Umbilical cord (tissue), 2 donors: ENCODE data around the gene ABCF1. TPM values are rescaled to one million over a fixed set of nuclear protein-coding genes. Genes with fewer than 3 reads are reported as not detected.
A peak's percentile ranks its signal among the peaks of the same experiment; 100 is the strongest.

Experiments used
- DNase-seq: peaks from one replicate; pipeline ENCODE4 v3.0.0-alpha.2; 2015; ENCODE audit warnings: low spot score
- total RNA-seq: library from RNA; depleted of rRNA; stranded (reverse); fragments of >200 nt; gene quantifications from one replicate; pipeline ENCODE4 v1.2.3, GENCODE V29; 2014; ENCODE audit warnings: low replicate concordance; ENCODE audit not compliant: insufficient read depth

ABCF1 gene
- total RNA-seq, 1 donor from 2014 or later: 27.2 TPM

DNA sequence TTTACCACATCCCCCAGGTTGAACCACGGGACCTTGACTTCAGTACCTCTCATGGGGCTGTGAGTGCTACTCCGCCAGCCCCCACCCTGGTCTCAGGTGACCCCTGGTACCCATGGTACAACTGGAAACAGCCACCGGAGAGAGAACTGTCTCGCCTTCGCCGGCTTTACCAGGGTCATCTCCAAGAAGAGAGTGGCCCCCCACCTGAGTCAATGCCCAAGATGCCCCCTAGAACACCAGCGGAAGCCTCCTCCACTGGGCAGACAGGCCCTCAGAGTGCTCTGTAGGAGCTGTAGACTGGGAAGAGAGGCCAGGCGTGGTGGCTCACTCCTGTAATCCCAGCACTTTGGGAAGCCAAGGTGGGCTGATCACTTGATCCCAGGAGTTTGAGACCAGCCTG is 54.3 kb downstream of the ABCF1 start:
- DNase-seq: no peak

DNA sequence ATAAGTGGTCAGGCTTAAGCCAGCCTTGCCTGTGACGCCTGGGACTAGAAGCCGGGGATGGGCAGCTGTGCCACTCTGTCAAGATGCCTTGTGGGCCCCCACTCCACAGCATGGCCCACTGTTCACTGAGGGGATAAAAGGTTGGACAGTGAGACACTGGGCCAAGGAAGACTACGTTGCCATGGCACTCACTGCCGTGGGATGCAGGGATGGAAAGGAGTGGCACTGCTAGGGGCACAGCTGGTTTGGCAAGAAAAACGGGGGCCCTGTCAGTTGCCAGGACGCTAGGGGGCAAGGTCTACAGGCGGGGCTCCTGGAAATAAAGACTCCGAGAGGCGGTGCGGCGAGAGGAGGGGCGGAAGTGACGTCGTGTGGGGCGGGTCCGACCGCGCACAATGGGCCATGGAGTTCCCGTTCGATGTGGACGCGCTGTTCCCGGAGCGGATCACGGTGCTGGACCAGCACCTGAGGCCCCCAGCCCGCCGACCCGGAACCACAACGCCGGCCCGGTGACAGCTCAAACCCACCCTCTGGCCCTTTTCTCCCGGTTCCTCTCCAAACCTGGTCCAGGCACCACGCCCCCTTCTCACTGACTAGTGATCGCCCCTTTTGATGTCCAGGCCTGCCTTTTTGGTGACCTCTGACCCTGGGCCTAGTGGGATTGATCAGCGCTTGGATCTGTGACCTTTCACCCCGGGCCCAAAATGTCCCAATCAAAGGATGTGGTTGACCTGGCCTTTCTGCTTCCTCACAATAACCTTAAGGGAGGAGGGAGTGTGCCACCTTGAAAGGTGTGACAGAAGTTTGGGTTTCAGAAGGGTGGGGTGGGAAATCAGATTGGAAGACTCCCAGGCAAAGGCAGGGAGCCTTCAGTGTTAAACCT is 55.5 kb downstream of the ABCF1 start, which contains the start of gene ATAT1:
Gene ATAT1 (plus strand): TSS at position 391 of the 883 bp plus-strand sequence.
- peak; percentile 90 for DNase-seq

DNA sequence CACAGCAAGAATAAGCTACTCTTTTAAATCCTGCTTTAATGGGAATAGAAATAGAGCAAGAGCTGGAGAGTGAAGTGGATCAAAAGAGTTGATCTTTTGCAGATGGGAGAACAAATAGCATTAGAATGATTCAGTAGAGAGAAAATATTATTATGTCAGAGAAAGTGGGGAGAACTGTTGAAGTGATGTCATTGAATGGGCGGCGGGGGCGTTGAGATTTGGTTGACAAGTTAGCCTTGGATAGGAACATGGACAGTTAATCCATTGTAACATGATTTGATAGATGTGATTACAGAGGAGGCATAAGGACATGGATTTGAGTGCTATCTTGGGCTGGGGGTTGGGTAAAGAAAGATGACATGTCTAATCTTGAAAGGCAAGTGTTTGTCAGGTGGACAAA is 64.6 kb downstream of the ABCF1 start:
- DNase-seq: no peak

DNA sequence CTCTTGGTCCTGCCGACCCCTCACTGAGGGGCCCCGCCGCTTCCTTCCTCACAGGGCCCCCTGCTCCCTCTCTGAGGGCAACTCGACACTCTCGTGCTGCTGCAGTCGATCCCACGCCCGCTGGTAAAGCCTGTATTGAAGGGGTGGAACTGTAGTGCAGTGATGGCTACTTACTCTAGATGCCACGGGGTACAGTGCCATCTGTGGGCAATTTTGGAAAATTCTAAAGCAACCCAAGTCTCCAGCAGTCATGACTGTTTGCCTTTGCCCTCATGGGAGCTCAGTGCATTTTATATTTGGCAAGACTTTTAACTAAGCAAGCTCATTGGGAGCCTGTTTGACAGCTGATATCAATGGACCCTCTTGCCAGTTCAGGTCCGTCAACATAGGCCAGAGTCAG is 69.2 kb downstream of the ABCF1 start:
- DNase-seq: no peak

DNA sequence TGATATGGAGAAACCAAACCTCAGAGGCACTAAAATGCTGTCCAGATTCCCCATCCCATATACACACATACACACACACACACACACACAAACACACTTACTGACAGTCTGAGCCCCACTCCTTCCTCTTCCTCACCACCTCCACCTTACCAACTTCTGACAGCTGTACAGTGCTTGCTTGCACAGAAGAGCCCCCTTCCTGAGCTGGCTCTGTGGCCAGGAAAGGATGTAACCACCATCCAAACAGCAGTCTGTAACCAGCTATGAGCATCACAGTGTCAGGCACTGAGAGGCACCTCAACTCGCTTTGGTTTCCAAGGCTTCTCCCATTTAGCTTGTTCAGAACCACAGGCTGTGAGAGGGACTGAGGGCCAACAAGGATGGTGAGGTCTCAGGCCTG is 69.8 kb downstream of the ABCF1 start:
- no peak for DNase-seq

Other genes with a start within 250 kb of the ABCF1 start
- gene TRIM39, start 244.5 kb upstream of the ABCF1 start, total RNA-seq: 5.5 TPM
- 30.6 TPM for gene RPP21, start 226.3 kb upstream of the ABCF1 start, total RNA-seq
- gene HLA-E, start 81.9 kb upstream of the ABCF1 start, total RNA-seq: 186 TPM
- 25.3 TPM for gene GNL1, start 15.0 kb upstream of the ABCF1 start, total RNA-seq
- 5.1 TPM for gene PRR3, start 14.1 kb upstream of the ABCF1 start, total RNA-seq
- gene PPP1R10, start 45.8 kb downstream of the ABCF1 start, total RNA-seq: 11.3 TPM
- gene MRPS18B, start 46.4 kb downstream of the ABCF1 start, total RNA-seq: 18.8 TPM
- 1.9 TPM for gene ATAT1, start 55.4 kb downstream of the ABCF1 start, total RNA-seq
- gene C6orf136, start 75.7 kb downstream of the ABCF1 start, total RNA-seq: 11.8 TPM
- 19.5 TPM for gene DHX16, start 101.6 kb downstream of the ABCF1 start, total RNA-seq
- 20.9 TPM for gene PPP1R18, start 115.2 kb downstream of the ABCF1 start, total RNA-seq
- 4.3 TPM for gene NRM, start 119.5 kb downstream of the ABCF1 start, total RNA-seq
- gene MDC1, start 145.8 kb downstream of the ABCF1 start, total RNA-seq: 14.9 TPM
- 174 TPM for gene TUBB, start 148.9 kb downstream of the ABCF1 start, total RNA-seq
- gene FLOT1, start 171.2 kb downstream of the ABCF1 start, total RNA-seq: 46.7 TPM
- gene IER3, start 173.1 kb downstream of the ABCF1 start, total RNA-seq: 70.1 TPM